GM21576 (cell line): ENCODE measurements around the gene AP5Z1.

ENCODE experiments used
- ATAC-seq: cut with Tn5 transposase; IDR thresholded peaks from one replicate; pipeline ENCODE4 v1.9.1; 2021; ENCODE audit warnings: mild to moderate bottlenecking, moderate library complexity; ENCODE audit not compliant: unreplicated experiment

AP5Z1 gene

GRCh38 chr7:4775250-4775847 is at the start of gene AP5Z1:
AP5Z1 (plus strand) TSS chr7:4775623; CDS start chr7:4775716, 93 bp downstream.
- peak; percentile 89 for ATAC-seq

GRCh38 chr7:4725850-4726450 is 49.5 kb upstream of the AP5Z1 start:
- no peak for ATAC-seq

- ATAC-seq, result no peak
These were observed 48.9 kb upstream of the AP5Z1 start for GRCh38 chr7:4726566-4726965.

- ATAC-seq, result no peak
These were observed 47.3 kb upstream of the AP5Z1 start for GRCh38 chr7:4727914-4728705.

GRCh38 chr7:4729266-4729665 is 46.2 kb upstream of the AP5Z1 start:
- no peak for ATAC-seq

GRCh38 chr7:4730276-4730675 is 45.1 kb upstream of the AP5Z1 start:
- no peak for ATAC-seq

- no peak for ATAC-seq
These were observed 44.5 kb upstream of the AP5Z1 start for GRCh38 chr7:4730971-4731370.

- no peak for ATAC-seq
These were observed 43.6 kb upstream of the AP5Z1 start for GRCh38 chr7:4731803-4732202.

- ATAC-seq, result no peak
These were observed 41.4 kb upstream of the AP5Z1 start for GRCh38 chr7:4733936-4734528.

GRCh38 chr7:4734587-4735345 is 40.7 kb upstream of the AP5Z1 start:
- no peak for ATAC-seq

GRCh38 chr7:4737300-4737699 is 38.1 kb upstream of the AP5Z1 start:
- no peak for ATAC-seq

GRCh38 chr7:4738711-4739527 is 36.5 kb upstream of the AP5Z1 start:
- no peak for ATAC-seq

- no peak for ATAC-seq
These were observed 35.9 kb upstream of the AP5Z1 start for GRCh38 chr7:4739528-4739992.

- no peak for ATAC-seq
These were observed 34.6 kb upstream of the AP5Z1 start for GRCh38 chr7:4740796-4741195.

- no peak for ATAC-seq
These were observed 33.3 kb upstream of the AP5Z1 start for GRCh38 chr7:4742051-4742573.

GRCh38 chr7:4742852-4743251 is 32.6 kb upstream of the AP5Z1 start:
- ATAC-seq, result no peak

- peak; percentile 63 for ATAC-seq
These were observed 30.8 kb upstream of the AP5Z1 start for GRCh38 chr7:4744391-4745264.

GRCh38 chr7:4745265-4745919 is 30.0 kb upstream of the AP5Z1 start:
- peak; percentile 19 for ATAC-seq
